Cardiac fibroblast (primary cell): ENCODE results near the gene VEGFB.

Experiments used
- DNase-seq, 2 donors: peaks; one replicate each; pipeline versions ENCODE4 v3.0.0 to v3.0.0-alpha.2; 2010; ENCODE audit warnings: low read depth in 2 of 2
- H3K4me3 ChIP-seq, 2 donors: replicated peaks in 1 of 2; 1 replicate in 1 of 2; 2 replicates in 1 of 2; pipeline ENCODE4 v1.5.1; 2011; ENCODE audit warnings: low read depth in 2 of 2, low read length in 2 of 2, mild to moderate bottlenecking in 2 of 2, moderate library complexity in 1 of 2
- CTCF ChIP-seq: IDR thresholded peaks from one replicate; pipeline ENCODE4 v1.5.1; 2011; ENCODE audit warnings: low read depth, mild to moderate bottlenecking, low read length, inconsistent platforms

VEGFB gene

GRCh38 chr11:64266339-64266738 is 32.0 kb downstream of the VEGFB start:
- H3K4me3 ChIP-seq = no peak overlapping the region
- DNase-seq = peak in 1 of 2 donors; percentile 64
- TF ChIP-seq CTCF = no peak

GRCh38 chr11:64267207-64267945 is 33.0 kb downstream of the VEGFB start:
- TF ChIP-seq CTCF = no peak
- peak in 1 of 2 donors; percentile 58 for DNase-seq
- no peak overlapping the region for H3K4me3 ChIP-seq

- peak overlapping the region in 1 of 2 donors; percentile 56 for H3K4me3 ChIP-seq
- TF ChIP-seq CTCF = no peak
- peak; percentile 29 to 93 for DNase-seq
Measured at GRCh38 chr11:64268025-64268892, 33.9 kb downstream of the VEGFB start.

- H3K4me3 ChIP-seq = peak overlapping the region; percentile 56
- DNase-seq = peak; percentile 75 to 82
- no peak for TF ChIP-seq CTCF
Measured at GRCh38 chr11:64268893-64269539, 34.6 kb downstream of the VEGFB start.

- peak overlapping the region; percentile 64 to 69 for H3K4me3 ChIP-seq
- peak; percentile 100 for DNase-seq
- no peak for TF ChIP-seq CTCF
Measured at GRCh38 chr11:64269540-64270220, 35.3 kb downstream of the VEGFB start.
